Heart right ventricle (tissue), 16 donors: ENCODE measurements around the gene TOMM6. TPM values are rescaled to one million over a fixed set of nuclear protein-coding genes. Genes with fewer than 3 reads are reported as not detected.
A peak's percentile ranks its signal among the peaks of the same experiment; 100 is the strongest.

ENCODE experiments used
- ATAC-seq, 8 donors: fragments of 200-7000 bp; cut with Tn5 transposase; one replicate each; pipeline ENCODE4 v1.9.1; 2020; ENCODE audit warnings: mild to moderate bottlenecking in 8 of 8, moderate library complexity in 8 of 8, moderate number of reproducible peaks in 1 of 8
- DNase-seq, 2 donors: peaks; one replicate each; pipeline ENCODE4 v3.0.0-alpha.2; 2020
- H3K27ac ChIP-seq, 10 donors: fragments of 200-600 bp; sonication (generic) in 2 of 10; one replicate each; pipeline versions ENCODE4 v1.5.0 to v1.8.0; 2020 to 2022; ENCODE audit warnings: mild to moderate bottlenecking in 3 of 10
- H3K27me3 ChIP-seq, 7 donors: fragments of 200-600 bp; one replicate each; pipeline ENCODE4 v1.8.0; 2021 to 2022; ENCODE audit warnings: mild to moderate bottlenecking in 2 of 7
- H3K36me3 ChIP-seq, 9 donors: fragments of 200-600 bp; sonication (generic) in 1 of 9; one replicate each; pipeline versions ENCODE4 v1.5.0 to v1.8.0; 2020 to 2022; ENCODE audit warnings: mild to moderate bottlenecking in 2 of 9
- H3K4me1 ChIP-seq, 9 donors: fragments of 200-600 bp; sonication (generic) in 1 of 9; one replicate each; pipeline versions ENCODE4 v1.5.0 to v1.8.0; 2020 to 2022; ENCODE audit warnings: mild to moderate bottlenecking in 4 of 9
- H3K4me3 ChIP-seq, 10 donors: fragments of 200-600 bp; sonication (generic) in 2 of 10; one replicate each; pipeline versions ENCODE4 v1.5.0 to v1.8.0; 2020 to 2022; ENCODE audit warnings: mild to moderate bottlenecking in 7 of 10, moderate library complexity in 2 of 10
- H3K9me3 ChIP-seq, 11 donors: fragments of 200-600 bp in 10 of 11; sonication (generic) in 2 of 11; one replicate each; pipeline versions ENCODE4 v1.5.0 to v1.8.0; 2013 to 2022; ENCODE audit warnings: mild to moderate bottlenecking in 2 of 11, control low read depth in 1 of 11, moderate library complexity in 1 of 11
- CTCF ChIP-seq, 9 donors: fragments of 200-600 bp; sonication (generic) in 2 of 9; IDR thresholded peaks; one replicate each; pipeline versions ENCODE4 v1.5.0 to v1.8.0; 2021 to 2022; ENCODE audit warnings: antibody characterized with exemption in 9 of 9, mild to moderate bottlenecking in 5 of 9, moderate library complexity in 1 of 9
- WGBS, 2 donors: extraction: QIAGEN DNeasy Blood & Tissue Kit; methylation state at CpG; one replicate each; pipeline ENCODE4 v1.1.7; 2013; ENCODE audit warnings: inconsistent platforms in 1 of 2; 5-methylcytosine and 5-hydroxymethylcytosine counted together
- intact Hi-C, 10 donors: fragments of 100-400 bp; cut with DNase I; formaldehyde crosslinking; loops; one replicate each; pipeline versions ENCODE4 v1.11.1 to v1.14.2; 2022
- polyA plus RNA-seq, 2 donors: library from polyadenylated mRNA; stranded (reverse); fragments of 200-250 nt; gene quantifications; one replicate each; pipeline ENCODE4 v1.2.3, GENCODE V29; 2013
- total RNA-seq, 10 donors: library from RNA; stranded (reverse); fragmentation: NEBNext Ultra II Directional in 3 of 10; extraction: Animal tissue kit (Norgen Biotek cat#: 25700) in 3 of 10; gene quantifications; one replicate each; pipeline versions ENCODE4 v1.2.1 to v1.2.4, GENCODE V29; 2021 to 2023
- donor health status: Arrhythmogenic right ventricular cardiomyopathy.
- donor health status: ischemic (EF 13 %, LVEDD 7.1; RV severe dilation, severe dysfunction).
- donor health status: healthy with polysubstance abuse.
- donor health status: DM: no; HTN: yes; CAD: no.
- donor health status: DM: no; HTN: no; CAD: no.
- donor health status: ischemic (EF 25% LVEDD 6.9; RV normal size, moderate dysfunction).
- donor health status: ischemic (EF 25% LVEDD 5.7; RV mildly dilated, moderate dysfunction).
- donor health status: healthy.
- donor health status: DM: yes; HTN: yes; CAD: no.
- donor health status: Ischemic cardiomyopathy.
- donor health status: ischemic (EF 35%, LVEDD 5.7; RV mildly dilated, moderate dysfunction).
- donor health status: nonischemic (EF 11% LVEDD 7.7; RV severe dilation, severe dysfunction).
- donor health status: DM: yes; HTN: yes; CAD: no.
- donor health status: PGD.
- donor health status: ischemic (EF 29% LVEDD 5.4; RV normal size, mild dysfunction).
- donor health status: nonischemic (EF 23%, LVEDD 6.1; RV moderate dilation, normal function).

TOMM6 gene
- total and polyA plus RNA-seq, 12 donors, result 135 to 291 (median 186) TPM

GRCh38 chr6:41813956-41814355 lies 26.5 kb downstream of the TOMM6 start:
- peak overlapping the region in 3 of 10 donors; percentile 14 to 31 (median 19) for H3K27ac ChIP-seq
- H3K4me3 ChIP-seq, result no peak overlapping the region
- no peak for TF ChIP-seq CTCF (IDR thresholded peaks at IDR 0.05)
- intact Hi-C loops, result no loop called here
- WGBS, 2 donors, result 54 to 68% methylated on average over 2 of the region's 2 CpGs
- H3K4me1 ChIP-seq, result peaks cover 0 to 14% (median 4%) of the 10 kb centered on the region in 9 donors
- ATAC-seq (peak in 2 of 8 donors; percentile 53 to 85), DNase-seq (no peak)
- no peaks in the 10 kb centered on the region for H3K9me3 ChIP-seq
- H3K36me3 ChIP-seq, result no peaks in the 10 kb centered on the region
- no peaks in the 10 kb centered on the region for H3K27me3 ChIP-seq

- Histone ChIP-seq H3K27me3 (no peaks in the 10 kb centered on the region), H3K27ac (peak overlapping the region in 1 of 10 donors; percentile 41), H3K4me3 (no peak overlapping the region), H3K36me3 (no peaks in the 10 kb centered on the region), H3K4me1 (peaks cover 0 to 14% (median 4%) of the 10 kb centered on the region in 9 donors), H3K9me3 (no peaks in the 10 kb centered on the region)
- DNase-seq, result no peak
- TF ChIP-seq CTCF (IDR thresholded peaks at IDR 0.05), result no peak
- no peak for ATAC-seq
- intact Hi-C loops, result no loop called here
- 65 to 75% methylated on average over 4 of the region's 4 CpGs for WGBS, 2 donors
Measured at GRCh38 chr6:41814629-41815028, 27.1 kb downstream of the TOMM6 start.

GRCh38 chr6:41815587-41815986 lies 28.1 kb downstream of the TOMM6 start:
- peak overlapping the region in 4 of 10 donors; percentile 20 to 41 (median 25) for H3K27ac ChIP-seq
- 43 to 73% methylated on average over 1 of the region's 1 CpG for WGBS, 2 donors
- ATAC-seq, result peak in 4 of 8 donors; percentile 21 to 83 (median 46)

GRCh38 chr6:41818271-41819054 lies 31.0 kb downstream of the TOMM6 start:
- TF ChIP-seq CTCF (IDR thresholded peaks at IDR 0.05), result no peak
- 79 to 81% methylated on average over 4 of the region's 4 CpGs for WGBS, 2 donors
- Histone ChIP-seq H3K4me3 (no peak overlapping the region), H3K27me3 (no peaks in the 10 kb centered on the region), H3K4me1 (peaks cover 0 to 14% (median 1%) of the 10 kb centered on the region in 9 donors), H3K27ac (no peak overlapping the region), H3K9me3 (no peaks in the 10 kb centered on the region), H3K36me3 (peaks cover 0 to 4% (median 0%) of the 10 kb centered on the region in 9 donors)
- ATAC-seq (no peak), DNase-seq (no peak)
- intact Hi-C loops, result no loop called here

More at GRCh38 chr6:41815587-41815986, 28.1 kb downstream of the TOMM6 start:
- no peaks in the 10 kb centered on the region for H3K36me3 ChIP-seq
- H3K27me3 ChIP-seq, result no peaks in the 10 kb centered on the region
- H3K4me1 ChIP-seq, result peaks cover 0 to 14% (median 4%) of the 10 kb centered on the region in 9 donors
- no peaks in the 10 kb centered on the region for H3K9me3 ChIP-seq
- DNase-seq, result no peak
- intact Hi-C loops, result no loop called here
- no peak overlapping the region for H3K4me3 ChIP-seq
- no peak for TF ChIP-seq CTCF (IDR thresholded peaks at IDR 0.05)
